GM12878 (cell line): ENCODE results near the gene AKNA. TPM values are rescaled to one million over a fixed set of nuclear protein-coding genes. Genes with fewer than 3 reads are reported as not detected.

Source experiments
- GATAD2B ChIP-seq: fragments of 450-650 bp; conservative IDR thresholded peaks from 2 replicates; pipeline ENCODE4 v1.6.1; 2017; ENCODE audit warnings: low read depth, mild to moderate bottlenecking, moderate library complexity
- HDAC2 ChIP-seq: fragments of 200-600 bp; sonication (generic); IDR thresholded peaks from 2 replicates; pipeline ENCODE4 v1.6.1; 2017
- JUND ChIP-seq: IDR thresholded peaks from 2 replicates; pipeline ENCODE4 v1.6.1; 2012; ENCODE audit warnings: low read depth, mild to moderate bottlenecking, low read length, improper control_type of control experiment, moderate library complexity
- NR2F1 ChIP-seq: fragments of 450-650 bp; conservative IDR thresholded peaks from 2 replicates; pipeline ENCODE4 v1.6.1; 2017; ENCODE audit warnings: mild to moderate bottlenecking
- POU2F2 ChIP-seq: IDR thresholded peaks from 3 replicates; pipeline ENCODE4 v1.6.1; 2011; ENCODE audit warnings: low read depth, mild to moderate bottlenecking, low read length, borderline replicate concordance
- RB1 ChIP-seq: fragments of 450-650 bp; formaldehyde crosslinking; IDR thresholded peaks from 2 replicates; pipeline ENCODE4 v1.6.1; 2017; ENCODE audit warnings: mild to moderate bottlenecking, borderline replicate concordance
- RUNX3 ChIP-seq: IDR thresholded peaks from 2 replicates; pipeline ENCODE4 v1.6.1; 2012; ENCODE audit warnings: low read length, inconsistent platforms
- SIN3A ChIP-seq: IDR thresholded peaks from 2 replicates; pipeline ENCODE4 v1.6.1; 2012; ENCODE audit warnings: low read depth, low read length, improper control_type of control experiment
- SMC3 ChIP-seq: IDR thresholded peaks from 2 replicates; pipeline ENCODE4 v1.6.1; 2011; ENCODE audit warnings: low read length, improper control_type of control experiment, borderline replicate concordance
- polyA plus RNA-seq, 11 experiments: library from polyadenylated mRNA; depleted of rRNA in 4 of 11; unstranded in 6 of 11; stranded (reverse) in 5 of 11; fragments of >200 nt; fragmentation: Nextera tagmentation in 4 of 11; fragmentation: Illumina TruSeq in 1 of 11; extraction: Ambion mirVana in 4 of 11; extraction: Trizol in 1 of 11; gene quantifications; 1 replicate in 1 of 11; 2 replicates in 10 of 11; pipeline versions ENCODE4 v1.2.1 to v1.2.3, GENCODE V29; 2011 to 2016; ENCODE audit warnings: inconsistent platforms in 2 of 11, missing spikeins in 2 of 11, low read depth in 1 of 11
- total RNA-seq, 4 experiments: library from RNA; depleted of rRNA in 3 of 4; stranded (reverse); fragments of >200 nt in 3 of 4; fragmentation: Illumina TruSeq in 1 of 4; extraction: Trizol in 1 of 4; gene quantifications; 2 replicates each; pipeline versions ENCODE4 v1.2.1 to v1.2.3, GENCODE V29; 2013 to 2021
- TF ChIP-seq, protein P1 (sequence below): fragments of 450-650 bp; IDR thresholded peaks from 2 replicates; pipeline ENCODE4 v1.6.1; 2017; ENCODE audit warnings: antibody characterized with exemption, mild to moderate bottlenecking, moderate library complexity
- TF ChIP-seq, protein P2 (sequence below): IDR thresholded peaks from 2 replicates; pipeline ENCODE4 v1.6.1; 2012; ENCODE audit warnings: low read depth, low read length, improper control_type of control experiment
- TF ChIP-seq, protein P3 (sequence below): IDR thresholded peaks from 2 replicates; pipeline ENCODE4 v1.6.1; 2012; ENCODE audit warnings: low read depth, low read length, improper control_type of control experiment
- TF ChIP-seq, protein P4 (sequence below): fragments of 450-650 bp; IDR thresholded peaks from 2 replicates; pipeline ENCODE4 v1.6.1; 2016; ENCODE audit warnings: mild to moderate bottlenecking
- TF ChIP-seq, protein P5 (sequence below): fragments of 450-650 bp; IDR thresholded peaks from 2 replicates; pipeline ENCODE4 v1.6.1; 2017; ENCODE audit warnings: mild to moderate bottlenecking, moderate library complexity
- TF ChIP-seq, protein P6 (sequence below): fragments of 450-650 bp; IDR thresholded peaks from 2 replicates; pipeline ENCODE4 v1.6.1; 2017; ENCODE audit warnings: mild to moderate bottlenecking
- TF ChIP-seq, protein P7 (sequence below): IDR thresholded peaks from 2 replicates; pipeline ENCODE4 v1.6.1; 2011; ENCODE audit warnings: mild to moderate bottlenecking, low read depth, low read length, moderate library complexity; ENCODE audit not compliant: insufficient replicate concordance

Gene AKNA
- total and polyA plus RNA-seq, 10 of the 15 experiments (the other 5 are each of a cell fraction or from before 2014, with no cell fraction given): 1.6 to 132 (median 35.3) TPM

DNA sequence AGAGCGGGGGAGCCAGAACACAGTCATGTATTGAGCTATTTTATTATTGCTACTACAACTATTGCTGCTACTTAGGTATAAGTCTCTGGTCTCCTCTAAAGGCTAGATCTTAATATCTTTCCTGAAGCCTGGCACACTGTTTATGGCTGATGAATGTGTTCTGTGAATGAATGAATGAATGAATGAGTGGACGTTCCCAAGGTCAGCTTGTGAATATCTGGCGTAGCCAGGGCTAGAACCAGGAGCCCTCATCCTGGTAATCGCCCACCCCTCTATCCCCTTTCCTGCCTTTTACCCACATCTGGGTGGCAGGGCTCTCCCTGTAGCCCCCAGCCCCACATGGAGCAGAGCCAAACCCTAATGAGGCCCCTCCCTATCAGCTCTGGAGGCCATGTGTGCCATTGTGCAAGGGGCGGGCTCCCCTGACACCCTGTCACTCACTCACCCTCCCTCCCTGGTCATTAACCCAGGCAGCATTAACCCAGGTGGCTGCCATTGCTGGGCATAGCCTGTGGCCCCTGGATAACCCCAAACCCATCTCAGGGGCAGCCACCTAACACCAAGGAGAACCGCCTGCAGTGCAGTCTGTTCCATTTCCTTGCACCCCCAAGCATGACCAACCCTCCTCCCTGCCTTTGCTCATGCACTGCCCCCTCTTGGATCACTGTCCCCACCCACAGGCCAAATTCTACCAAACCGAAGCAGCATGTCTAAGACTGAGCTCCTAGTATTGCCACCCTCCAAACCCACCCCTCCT lies 2.0 kb upstream of the AKNA start (continued):
- TF ChIP-seq, protein P1, sequence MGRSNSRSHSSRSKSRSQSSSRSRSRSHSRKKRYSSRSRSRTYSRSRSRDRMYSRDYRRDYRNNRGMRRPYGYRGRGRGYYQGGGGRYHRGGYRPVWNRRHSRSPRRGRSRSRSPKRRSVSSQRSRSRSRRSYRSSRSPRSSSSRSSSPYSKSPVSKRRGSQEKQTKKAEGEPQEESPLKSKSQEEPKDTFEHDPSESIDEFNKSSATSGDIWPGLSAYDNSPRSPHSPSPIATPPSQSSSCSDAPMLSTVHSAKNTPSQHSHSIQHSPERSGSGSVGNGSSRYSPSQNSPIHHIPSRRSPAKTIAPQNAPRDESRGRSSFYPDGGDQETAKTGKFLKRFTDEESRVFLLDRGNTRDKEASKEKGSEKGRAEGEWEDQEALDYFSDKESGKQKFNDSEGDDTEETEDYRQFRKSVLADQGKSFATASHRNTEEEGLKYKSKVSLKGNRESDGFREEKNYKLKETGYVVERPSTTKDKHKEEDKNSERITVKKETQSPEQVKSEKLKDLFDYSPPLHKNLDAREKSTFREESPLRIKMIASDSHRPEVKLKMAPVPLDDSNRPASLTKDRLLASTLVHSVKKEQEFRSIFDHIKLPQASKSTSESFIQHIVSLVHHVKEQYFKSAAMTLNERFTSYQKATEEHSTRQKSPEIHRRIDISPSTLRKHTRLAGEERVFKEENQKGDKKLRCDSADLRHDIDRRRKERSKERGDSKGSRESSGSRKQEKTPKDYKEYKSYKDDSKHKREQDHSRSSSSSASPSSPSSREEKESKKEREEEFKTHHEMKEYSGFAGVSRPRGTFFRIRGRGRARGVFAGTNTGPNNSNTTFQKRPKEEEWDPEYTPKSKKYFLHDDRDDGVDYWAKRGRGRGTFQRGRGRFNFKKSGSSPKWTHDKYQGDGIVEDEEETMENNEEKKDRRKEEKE: no peak
- TF ChIP-seq GATAD2B: no peak
- no peak for TF ChIP-seq SIN3A
- TF ChIP-seq, protein P2, sequence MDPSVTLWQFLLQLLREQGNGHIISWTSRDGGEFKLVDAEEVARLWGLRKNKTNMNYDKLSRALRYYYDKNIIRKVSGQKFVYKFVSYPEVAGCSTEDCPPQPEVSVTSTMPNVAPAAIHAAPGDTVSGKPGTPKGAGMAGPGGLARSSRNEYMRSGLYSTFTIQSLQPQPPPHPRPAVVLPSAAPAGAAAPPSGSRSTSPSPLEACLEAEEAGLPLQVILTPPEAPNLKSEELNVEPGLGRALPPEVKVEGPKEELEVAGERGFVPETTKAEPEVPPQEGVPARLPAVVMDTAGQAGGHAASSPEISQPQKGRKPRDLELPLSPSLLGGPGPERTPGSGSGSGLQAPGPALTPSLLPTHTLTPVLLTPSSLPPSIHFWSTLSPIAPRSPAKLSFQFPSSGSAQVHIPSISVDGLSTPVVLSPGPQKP: no peak
- TF ChIP-seq NR2F1: peak; percentile 41
- no peak for TF ChIP-seq HDAC2
- no peak for TF ChIP-seq POU2F2
- TF ChIP-seq, protein P3, sequence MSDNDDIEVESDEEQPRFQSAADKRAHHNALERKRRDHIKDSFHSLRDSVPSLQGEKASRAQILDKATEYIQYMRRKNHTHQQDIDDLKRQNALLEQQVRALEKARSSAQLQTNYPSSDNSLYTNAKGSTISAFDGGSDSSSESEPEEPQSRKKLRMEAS: no peak
- TF ChIP-seq RB1: no peak
- TF ChIP-seq, protein P4, sequence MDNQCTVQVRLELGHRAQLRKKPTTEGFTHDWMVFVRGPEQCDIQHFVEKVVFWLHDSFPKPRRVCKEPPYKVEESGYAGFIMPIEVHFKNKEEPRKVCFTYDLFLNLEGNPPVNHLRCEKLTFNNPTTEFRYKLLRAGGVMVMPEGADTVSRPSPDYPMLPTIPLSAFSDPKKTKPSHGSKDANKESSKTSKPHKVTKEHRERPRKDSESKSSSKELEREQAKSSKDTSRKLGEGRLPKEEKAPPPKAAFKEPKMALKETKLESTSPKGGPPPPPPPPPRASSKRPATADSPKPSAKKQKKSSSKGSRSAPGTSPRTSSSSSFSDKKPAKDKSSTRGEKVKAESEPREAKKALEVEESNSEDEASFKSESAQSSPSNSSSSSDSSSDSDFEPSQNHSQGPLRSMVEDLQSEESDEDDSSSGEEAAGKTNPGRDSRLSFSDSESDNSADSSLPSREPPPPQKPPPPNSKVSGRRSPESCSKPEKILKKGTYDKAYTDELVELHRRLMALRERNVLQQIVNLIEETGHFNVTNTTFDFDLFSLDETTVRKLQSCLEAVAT: peak; percentile 47; the same call in 1 of the 2 replicates
- TF ChIP-seq SMC3: peak; percentile 47; the same call in 1 of the 2 replicates
- TF ChIP-seq, protein P5, sequence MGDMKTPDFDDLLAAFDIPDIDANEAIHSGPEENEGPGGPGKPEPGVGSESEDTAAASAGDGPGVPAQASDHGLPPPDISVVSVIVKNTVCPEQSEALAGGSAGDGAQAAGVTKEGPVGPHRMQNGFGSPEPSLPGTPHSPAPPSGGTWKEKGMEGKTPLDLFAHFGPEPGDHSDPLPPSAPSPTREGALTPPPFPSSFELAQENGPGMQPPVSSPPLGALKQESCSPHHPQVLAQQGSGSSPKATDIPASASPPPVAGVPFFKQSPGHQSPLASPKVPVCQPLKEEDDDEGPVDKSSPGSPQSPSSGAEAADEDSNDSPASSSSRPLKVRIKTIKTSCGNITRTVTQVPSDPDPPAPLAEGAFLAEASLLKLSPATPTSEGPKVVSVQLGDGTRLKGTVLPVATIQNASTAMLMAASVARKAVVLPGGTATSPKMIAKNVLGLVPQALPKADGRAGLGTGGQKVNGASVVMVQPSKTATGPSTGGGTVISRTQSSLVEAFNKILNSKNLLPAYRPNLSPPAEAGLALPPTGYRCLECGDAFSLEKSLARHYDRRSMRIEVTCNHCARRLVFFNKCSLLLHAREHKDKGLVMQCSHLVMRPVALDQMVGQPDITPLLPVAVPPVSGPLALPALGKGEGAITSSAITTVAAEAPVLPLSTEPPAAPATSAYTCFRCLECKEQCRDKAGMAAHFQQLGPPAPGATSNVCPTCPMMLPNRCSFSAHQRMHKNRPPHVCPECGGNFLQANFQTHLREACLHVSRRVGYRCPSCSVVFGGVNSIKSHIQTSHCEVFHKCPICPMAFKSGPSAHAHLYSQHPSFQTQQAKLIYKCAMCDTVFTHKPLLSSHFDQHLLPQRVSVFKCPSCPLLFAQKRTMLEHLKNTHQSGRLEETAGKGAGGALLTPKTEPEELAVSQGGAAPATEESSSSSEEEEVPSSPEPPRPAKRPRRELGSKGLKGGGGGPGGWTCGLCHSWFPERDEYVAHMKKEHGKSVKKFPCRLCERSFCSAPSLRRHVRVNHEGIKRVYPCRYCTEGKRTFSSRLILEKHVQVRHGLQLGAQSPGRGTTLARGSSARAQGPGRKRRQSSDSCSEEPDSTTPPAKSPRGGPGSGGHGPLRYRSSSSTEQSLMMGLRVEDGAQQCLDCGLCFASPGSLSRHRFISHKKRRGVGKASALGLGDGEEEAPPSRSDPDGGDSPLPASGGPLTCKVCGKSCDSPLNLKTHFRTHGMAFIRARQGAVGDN: 0 out of 2 replicates have a peak, but pooled peaks have one; percentile 36
- TF ChIP-seq JUND: no peak
- TF ChIP-seq RUNX3: no peak
- TF ChIP-seq, protein P6, sequence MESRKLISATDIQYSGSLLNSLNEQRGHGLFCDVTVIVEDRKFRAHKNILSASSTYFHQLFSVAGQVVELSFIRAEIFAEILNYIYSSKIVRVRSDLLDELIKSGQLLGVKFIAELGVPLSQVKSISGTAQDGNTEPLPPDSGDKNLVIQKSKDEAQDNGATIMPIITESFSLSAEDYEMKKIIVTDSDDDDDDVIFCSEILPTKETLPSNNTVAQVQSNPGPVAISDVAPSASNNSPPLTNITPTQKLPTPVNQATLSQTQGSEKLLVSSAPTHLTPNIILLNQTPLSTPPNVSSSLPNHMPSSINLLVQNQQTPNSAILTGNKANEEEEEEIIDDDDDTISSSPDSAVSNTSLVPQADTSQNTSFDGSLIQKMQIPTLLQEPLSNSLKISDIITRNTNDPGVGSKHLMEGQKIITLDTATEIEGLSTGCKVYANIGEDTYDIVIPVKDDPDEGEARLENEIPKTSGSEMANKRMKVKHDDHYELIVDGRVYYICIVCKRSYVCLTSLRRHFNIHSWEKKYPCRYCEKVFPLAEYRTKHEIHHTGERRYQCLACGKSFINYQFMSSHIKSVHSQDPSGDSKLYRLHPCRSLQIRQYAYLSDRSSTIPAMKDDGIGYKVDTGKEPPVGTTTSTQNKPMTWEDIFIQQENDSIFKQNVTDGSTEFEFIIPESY: no peak
- TF ChIP-seq, protein P7, sequence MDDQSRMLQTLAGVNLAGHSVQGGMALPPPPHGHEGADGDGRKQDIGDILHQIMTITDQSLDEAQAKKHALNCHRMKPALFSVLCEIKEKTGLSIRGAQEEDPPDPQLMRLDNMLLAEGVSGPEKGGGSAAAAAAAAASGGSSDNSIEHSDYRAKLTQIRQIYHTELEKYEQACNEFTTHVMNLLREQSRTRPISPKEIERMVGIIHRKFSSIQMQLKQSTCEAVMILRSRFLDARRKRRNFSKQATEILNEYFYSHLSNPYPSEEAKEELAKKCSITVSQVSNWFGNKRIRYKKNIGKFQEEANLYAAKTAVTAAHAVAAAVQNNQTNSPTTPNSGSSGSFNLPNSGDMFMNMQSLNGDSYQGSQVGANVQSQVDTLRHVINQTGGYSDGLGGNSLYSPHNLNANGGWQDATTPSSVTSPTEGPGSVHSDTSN: peak; percentile 86
